HG03558 (cell line): ENCODE data around the gene SOX13.
"Not testable (repeated sequence)": the region's sequence is repeated elsewhere in the genome, so short reads cannot be mapped to it uniquely, and the experiment has no call there.

Source experiments
- ATAC-seq: cut with Tn5 transposase; IDR thresholded peaks from one replicate; pipeline ENCODE4 v1.9.1; 2021; ENCODE audit warnings: moderate number of reproducible peaks; ENCODE audit not compliant: unreplicated experiment; ENCODE audit errors: extremely low read depth

SOX13 gene

DNA sequence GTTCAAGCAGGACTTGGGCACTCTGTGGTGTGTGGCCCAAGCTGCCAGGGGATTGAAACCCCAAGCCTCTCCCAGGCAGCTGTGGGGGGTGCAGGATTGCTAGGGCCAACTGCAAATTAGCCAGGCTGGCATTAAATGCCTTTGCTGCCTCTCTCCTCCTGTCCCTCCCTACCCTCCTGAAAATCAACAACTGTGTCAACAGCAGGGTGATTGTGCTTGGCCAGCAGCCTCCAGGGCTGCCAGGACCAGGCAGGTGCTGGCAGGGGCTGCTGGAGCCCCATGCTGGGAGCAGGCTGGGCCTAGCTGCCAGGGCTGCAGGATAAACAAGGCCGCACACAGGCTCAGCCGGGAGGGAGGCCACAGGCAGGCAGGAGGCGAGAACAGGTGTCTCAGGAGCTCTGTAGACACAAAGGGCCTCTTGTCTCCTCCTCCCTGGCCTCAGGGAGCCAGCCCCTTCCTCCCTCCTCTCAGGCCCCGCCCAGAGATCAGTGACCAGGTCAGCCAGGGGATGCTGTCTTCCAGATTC, 11.4 kb downstream of the SOX13 start:
- no peak for ATAC-seq

DNA sequence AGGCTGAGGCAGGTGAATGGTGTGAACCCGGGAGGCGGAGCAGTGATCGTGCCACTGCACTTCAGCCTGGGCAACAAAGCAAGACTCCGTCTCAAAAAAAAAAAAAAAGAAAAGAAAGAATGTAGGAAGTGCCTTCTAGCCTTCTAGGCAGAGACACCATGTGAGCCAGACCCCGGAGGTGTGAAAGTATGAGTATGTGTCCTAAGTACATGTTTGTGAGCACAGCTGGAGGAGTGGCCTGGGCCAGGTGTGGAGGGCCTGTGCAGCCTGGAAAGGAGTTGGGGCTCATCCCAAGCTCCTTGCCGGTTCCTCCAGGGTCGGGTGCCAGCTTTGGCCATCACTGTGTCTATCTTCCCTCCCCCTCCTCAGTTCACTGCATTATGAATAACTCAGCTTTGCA, 13.0 kb downstream of the SOX13 start:
- no peak for ATAC-seq

DNA sequence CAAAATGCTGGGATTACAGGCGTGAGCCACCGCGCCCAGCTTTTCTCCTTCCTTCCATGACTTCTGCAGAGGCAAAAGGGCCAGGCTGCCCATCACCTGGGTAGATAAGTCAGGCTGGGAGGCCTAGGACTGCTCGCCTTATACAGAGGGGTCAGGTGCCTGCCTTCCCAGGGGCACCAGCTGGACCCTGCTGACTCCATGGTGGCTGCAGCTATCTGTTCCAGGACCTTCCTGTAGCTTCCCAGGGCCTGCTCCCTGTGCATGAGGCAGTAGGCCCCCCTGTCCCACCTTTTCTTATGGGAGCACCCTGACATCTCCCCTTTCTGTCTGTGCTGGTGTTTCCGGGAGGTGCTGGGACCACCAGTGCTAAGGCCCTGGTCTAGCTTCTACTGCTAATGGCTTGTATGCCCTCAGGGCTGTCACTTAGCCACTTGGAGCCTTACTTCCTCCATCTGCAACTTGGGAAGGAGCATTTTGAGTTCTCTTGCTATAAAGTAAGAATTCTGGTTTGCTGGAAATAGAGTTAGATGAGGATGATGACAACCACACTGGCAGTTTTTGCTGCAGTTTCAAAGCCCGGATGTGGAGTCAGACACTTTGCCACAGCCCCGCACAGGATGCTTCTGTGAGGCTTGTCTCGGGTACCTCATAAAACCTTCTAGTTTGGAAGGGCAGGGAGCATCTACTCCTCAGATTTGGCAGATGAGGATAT, 14.4 kb downstream of the SOX13 start:
- ATAC-seq = no peak

DNA sequence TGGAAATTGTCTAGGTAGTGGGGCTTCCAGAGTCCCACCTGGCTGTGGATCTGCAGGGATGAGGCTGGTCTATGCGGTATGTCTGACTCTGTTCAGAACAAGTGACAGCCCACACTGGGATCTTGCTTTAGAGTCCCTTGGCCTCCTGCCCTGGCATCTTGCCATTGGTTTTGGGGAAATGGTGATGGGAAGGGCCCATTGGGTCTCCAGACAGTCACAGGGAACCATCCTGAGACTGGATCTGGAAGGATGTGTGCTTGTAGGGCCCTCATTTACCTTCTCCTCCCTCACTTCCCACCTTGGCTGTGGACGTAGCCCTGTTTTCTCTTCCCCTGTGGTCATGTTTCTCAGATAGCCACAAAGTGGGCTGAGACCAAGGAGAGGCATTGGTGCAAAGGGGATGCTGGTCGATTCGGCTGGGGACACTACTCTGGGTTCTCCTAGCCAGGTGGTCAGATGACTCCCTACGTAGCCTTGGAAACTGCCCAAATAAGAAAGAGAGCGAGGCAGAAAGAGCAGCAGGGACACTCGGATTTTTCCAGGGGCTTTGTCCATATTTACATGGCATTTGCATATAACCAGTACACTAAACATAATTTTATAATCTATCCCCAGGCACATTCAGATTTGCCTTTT, 15.1 kb downstream of the SOX13 start:
- ATAC-seq = no peak

DNA sequence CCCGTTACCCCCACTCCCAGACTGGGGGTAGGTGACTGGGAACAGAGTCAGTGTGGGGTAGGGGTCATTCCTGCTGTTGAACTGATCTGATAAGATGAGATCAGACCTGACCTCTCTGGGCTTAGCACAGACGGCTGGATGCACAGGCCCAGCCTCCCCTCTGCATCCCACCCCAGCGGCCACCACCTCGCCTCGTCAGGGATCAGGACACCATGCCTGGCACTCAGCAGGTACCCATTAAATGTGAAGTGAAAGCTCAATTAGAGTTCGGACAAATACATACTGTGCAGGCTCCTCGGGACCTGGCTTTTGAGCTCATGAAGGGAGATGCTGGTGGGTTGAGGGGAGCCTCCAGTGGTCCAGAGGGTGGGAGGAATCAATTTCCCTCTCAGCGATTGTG, 15.7 kb downstream of the SOX13 start:
- ATAC-seq = no peak

DNA sequence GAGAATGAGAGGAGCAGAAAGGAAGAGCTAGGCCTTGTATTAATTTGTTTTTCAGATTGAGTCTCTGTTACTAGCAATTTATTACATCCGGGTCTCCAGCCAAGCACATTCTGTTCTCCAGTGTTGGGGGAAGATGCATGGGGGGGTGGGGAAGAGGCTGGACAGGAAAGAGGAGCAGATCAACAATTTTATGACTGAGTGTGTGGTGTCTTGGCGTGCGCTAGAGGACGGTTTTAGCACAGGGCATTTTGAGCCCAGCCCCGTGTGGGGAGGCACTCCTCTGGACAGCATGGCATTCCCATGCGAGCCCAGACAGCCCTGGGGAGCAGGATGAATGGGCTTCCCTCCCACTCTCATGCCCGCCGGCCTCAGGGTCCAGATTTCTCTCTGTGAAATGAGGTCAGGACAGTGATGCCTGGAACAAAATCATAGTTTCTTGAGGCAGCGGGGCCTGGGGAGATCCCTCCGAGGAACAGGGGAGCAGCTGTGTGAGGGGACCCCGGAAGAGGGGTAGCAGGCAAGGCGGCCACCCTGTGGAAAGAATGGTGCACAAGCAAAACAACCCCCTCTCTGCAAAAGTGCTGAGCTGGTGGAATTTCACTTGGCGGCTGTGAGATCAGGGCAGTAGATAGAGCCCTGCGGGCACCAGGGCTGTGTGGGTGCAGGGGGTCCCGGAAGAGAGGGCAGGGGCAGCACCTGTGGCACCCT, 16.3 kb downstream of the SOX13 start:
- ATAC-seq = no peak

DNA sequence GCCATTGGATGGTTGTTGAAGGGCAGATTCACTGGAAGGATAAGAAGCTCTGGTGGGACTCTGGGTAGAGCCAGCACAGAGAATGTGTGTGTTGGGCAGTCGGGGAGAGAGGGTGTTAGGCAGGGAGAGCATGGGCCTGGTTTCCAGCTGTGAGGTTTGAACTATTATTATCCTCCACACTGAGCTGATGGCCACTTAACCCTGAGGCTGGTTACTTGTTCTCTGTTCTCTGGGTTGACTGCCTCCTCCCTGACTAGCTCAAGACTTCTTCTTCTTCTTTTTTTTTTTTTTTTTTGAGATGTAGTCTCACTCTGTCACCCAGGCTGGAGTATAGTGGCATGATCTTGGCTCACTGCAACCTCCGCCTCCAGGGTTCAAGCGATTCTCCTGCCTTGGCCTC, 17.2 kb downstream of the SOX13 start:
- ATAC-seq = not testable (repeated sequence)

DNA sequence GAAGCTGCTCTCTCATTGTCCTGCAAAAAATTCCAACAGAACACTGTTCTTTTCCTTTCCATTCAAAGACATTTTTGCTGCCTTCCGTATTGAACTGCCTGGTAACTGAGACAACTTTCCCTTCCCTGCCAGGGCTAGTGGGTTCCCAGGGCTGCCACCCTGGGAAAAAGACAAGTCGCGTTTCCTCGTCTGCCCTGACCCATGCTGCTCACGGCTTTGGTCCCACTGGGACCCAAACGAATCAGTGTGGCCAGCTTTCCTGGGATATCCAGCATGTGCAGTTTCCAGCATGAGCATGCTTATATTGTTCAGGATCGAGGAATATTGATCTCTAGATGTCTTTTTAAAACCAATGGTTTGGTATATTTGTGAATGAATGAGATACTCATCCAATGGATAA, 18.2 kb downstream of the SOX13 start:
- ATAC-seq = no peak

DNA sequence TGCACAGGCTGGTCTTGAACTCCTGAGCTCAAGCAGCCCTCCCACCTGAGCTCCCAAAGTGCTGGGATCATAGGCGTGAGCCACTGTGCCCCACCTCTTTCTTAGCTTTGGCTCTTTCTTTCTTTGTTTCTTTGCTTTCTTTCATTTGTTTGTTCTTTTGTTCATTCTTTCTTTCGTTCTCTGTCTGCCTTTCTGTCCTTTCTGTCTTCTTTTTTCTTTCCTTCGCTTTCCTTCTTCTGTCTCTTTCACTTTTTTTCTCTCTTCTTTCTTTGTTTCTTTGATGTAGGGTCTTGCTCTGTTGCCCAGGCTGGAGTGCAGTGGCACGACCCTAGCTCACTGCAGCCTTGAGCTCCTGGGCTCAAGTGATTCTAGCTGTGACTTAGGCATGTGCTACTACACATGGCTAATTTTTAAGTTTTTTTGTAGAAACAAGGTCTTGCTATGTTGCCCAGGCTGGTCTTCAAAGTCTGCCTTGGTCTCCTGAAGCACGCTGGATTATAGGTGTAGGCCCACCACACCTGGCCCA, 18.9 kb downstream of the SOX13 start:
- ATAC-seq = no peak

DNA sequence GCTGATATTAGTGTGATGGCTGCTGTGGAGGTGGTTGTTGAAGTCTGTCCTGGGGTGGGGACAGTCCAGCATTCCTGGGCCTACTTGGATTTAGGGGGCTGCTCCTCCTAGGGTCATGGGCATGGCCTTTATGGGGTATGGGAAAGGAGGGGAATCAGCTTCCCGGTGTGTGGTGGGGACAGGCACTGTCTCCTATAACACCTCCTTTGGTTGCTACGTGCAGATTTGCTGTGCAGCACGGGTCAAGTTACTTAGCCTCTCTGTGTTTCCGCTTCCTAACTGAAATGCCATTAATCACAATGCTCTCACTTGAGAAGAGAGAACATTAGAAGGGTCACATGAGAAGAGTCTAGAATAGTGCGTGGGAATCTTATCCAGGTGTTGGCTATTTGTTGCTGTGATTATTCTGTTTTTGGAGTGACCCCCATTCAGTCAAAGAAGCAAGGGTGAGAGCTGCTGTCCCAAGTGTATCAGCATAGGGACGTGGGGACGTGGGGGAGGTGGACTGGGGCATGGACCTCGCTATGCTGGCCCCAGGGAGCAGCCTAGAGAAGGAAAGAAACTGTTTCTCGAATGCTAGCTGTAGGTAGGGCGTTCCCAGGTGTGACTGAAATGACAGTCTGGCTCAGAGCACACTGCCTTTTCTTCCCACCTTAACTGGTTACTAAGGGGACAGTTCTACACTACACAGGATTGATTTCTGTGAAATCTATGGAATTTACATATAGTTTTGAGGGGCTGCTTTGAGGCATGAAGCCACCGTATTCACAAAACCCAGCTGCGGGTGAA, 19.9 kb downstream of the SOX13 start:
- no peak for ATAC-seq

DNA sequence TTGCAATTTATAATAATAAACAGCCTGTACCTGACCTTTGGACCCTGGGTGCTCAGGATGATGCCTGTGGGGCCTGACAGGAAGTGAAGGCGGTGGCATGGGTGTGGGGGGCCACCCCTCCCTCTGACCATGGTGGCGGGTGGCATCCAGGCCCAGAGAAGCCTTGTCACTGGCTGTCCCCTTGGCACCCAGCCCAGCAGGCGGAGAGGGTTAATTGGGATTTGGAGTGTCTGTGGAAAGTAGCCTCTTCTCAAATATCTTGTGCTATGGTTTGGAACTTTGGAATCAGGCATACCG, 20.5 kb downstream of the SOX13 start:
- ATAC-seq = no peak

DNA sequence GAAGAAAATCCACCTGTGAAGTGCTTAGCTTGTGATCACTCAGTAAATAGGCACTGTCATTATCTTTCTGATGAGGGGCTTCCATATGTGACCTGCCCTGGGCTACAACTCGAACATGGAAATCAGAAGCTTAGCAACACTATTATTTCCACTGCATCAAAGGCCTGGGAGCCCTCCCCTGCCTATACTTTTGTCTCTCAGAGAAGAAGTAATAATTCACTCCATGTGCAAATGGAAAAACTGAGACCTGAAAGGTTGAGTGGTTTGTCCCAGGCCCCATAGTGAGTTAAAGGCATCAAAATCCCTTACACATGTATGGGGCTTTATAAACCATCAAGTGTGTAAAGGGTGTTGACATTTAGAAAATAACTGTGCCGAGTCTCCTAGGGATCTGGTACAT, 20.9 kb downstream of the SOX13 start:
- ATAC-seq = no peak

DNA sequence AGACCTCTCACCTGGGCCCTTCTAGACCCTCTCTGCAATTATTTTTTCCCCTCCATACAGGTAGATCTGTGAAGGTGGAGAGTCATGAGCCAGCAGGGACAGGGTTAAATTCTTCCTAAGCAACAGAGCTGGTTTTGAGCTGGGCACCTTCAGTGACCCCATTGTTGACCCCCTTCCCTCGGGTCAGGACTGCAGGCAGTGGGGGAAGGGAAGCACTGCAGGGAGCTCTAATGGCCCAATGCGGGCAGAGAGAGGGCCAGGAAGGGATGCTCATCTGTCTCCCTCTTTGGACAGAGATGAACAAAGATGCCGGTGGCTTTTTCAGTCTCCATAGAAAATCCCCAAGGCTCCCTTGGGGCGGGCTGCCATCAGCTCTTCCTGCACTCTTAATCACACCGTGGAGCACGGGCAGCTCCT, 21.4 kb downstream of the SOX13 start:
- ATAC-seq = no peak

DNA sequence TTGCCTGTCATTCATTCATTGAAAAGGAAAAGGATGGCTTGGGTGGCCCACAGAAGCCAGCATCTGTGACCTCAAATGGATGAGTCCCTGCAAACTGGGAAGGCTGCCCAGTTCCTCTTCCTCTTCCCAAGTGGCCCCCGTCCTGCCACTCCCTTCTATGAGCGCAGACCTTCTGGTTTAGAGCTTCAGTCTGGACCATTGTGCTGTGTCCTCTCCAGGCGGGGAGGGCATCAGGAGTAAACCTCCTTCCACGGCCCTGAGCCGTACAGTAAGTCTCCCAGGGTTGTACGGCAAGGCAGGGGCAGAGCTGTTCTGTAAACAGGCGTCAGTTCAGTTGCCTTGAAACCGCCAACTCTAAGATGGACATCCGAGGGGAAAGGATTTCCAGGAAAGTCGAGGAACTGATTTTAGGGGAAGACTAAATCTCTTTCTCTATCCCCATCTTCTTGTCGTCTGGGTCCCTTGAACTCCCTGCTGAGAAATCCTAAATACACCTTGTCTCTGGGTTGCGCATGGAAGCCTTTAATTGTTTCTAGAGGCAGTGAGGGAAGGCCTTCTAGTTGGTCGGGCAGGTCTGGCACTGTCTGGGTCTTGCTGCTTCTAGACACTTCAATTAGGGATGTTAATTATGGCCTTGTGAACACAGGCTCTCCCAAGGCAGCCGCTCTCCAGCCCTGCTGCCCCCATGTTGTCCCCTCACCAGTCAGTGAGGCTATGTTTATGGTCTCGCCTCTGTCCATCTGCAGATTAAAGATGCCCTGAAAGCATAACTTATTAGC, 22.1 kb downstream of the SOX13 start:
- no peak for ATAC-seq

DNA sequence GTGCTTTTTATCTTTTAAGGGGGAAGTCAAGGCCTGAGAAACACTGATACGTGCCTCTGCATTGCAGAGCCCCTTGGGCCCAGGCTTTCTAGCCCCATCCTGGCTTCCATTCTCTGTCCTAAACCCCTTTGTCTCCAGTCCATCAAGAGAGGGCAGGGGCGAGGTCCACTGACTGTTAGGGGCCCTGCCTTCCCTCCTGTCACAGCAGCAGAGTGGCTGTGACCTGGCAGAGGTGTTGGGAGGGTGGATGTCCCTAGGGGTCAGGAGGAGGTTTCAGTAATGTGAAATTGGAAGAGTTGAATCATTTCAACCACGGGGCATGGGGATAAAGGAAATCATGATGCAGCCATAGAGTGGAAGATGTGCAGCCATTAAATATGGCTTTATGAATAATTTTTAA, 24.0 kb downstream of the SOX13 start:
- ATAC-seq = no peak

DNA sequence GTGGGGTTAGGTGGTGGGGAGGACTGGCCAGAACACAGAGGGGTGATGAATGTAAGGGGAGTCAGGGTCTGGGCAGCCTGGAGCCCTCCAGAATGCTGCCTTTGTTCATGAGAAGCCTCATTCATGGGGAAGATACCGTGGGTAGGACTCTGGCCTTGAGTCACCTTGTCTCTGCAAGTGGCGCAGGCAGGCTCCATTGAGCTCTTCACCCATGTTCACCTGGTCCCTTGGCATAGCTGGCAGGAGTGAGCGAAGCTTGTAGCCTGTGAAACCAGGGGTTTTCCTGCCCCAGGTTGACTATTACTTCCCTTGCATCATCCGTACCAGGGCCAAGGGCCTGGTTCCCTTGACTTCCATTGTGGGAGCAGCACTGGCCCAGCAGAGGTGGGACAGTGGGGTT, 25.8 kb downstream of the SOX13 start:
- no peak for ATAC-seq

DNA sequence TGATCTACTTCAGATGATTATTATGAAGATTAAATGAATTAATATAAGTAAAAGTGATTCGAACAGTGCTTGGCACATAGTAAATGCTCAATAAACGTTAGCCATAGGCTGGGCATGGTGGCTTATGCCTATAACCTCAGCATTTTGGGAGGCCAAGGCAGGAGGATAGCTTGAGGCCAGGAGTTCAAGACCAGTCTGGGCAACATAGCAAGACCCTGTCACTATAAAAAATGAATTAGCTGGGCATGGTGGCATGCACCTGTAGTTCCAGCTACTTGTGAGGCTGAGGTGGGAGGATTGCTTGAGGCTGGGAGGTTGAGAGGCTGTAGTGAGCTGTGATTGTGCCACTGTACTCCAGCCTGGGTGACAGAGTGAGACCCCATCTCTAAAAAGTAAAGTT, 26.8 kb downstream of the SOX13 start:
- not testable (repeated sequence) for ATAC-seq

DNA sequence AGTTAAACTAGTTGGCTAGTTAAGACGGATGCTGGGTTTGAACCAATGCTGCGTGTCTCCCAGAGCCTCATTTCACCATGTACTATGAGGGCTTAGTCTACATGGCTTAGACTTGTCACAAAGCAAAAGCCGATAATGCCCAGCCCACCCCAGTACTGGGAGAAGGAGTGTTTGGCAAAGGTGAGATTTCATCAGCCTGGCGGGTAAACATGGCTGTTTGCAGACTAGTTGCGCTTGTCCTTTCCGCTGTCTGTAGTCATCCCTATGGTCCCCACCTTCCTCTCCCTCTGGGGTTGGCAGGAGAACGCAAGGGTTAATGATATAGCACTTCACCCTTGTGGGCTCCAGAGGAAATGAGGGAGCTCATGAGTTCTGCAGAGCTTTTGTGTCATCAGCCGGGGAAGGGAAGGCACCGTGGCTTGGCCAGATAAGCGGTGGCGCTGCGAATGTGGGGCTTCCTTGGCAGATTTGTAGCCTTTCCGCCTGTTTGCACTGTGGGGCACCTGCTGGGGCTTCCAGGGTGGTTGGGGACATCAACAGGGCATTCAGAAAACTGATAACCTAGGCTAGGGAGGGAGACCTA, 29.2 kb downstream of the SOX13 start:
- no peak for ATAC-seq

DNA sequence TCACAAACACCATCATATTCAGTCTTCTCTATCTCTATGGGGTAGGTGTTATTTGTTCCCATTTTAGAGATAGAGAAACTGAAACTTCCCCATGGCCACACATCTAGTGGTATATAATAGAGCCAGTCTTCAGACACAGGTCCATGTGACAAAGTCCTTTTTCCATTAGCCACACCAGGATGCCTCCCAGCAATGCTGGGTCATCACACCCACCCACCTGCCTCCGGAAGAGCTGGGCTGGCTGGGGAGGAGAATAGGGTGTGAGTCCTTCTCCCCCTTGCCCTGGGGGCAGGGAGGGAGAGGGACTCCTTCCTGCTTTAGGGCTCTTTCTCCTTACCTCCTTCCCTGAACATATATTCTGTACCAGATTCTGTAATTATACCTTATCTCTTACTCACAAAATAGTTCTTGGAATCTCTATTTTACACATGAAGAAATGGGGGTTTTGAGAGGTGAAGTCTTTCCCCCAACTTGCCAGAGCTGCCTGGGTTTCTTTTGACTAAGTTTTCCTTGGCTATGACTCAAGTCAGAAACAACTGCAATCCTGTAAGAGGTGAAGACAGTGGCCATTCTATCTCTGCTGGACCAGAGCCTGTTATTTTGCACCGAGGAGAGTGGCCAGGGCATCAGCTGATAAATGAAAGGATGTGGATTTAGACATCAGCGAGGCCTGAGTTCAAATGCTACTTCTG, 30.0 kb downstream of the SOX13 start:
- ATAC-seq = no peak
